Suppressor macrophage treated with lipopolysaccharide for 4 hours (primary cell): ENCODE results near the gene HAUS3.
A peak's percentile ranks its signal among the peaks of the same experiment; 100 is the strongest.
"Not testable (repeated sequence)": the region's sequence is repeated elsewhere in the genome, so short reads cannot be mapped to it uniquely, and the experiment has no call there.

ENCODE experiments used
- DNase-seq: peaks from one replicate; pipeline ENCODE4 v3.0.0-alpha.2; 2020

Gene HAUS3

GRCh38 chr4:2250357-2251072 is 8.6 kb upstream of the HAUS3 start:
- no peak for DNase-seq

- DNase-seq = no peak
These were observed 7.8 kb upstream of the HAUS3 start for GRCh38 chr4:2249526-2250356.

- no peak for DNase-seq
These were observed 6.9 kb upstream of the HAUS3 start for GRCh38 chr4:2248821-2249261.

- DNase-seq = no peak
These were observed 6.3 kb upstream of the HAUS3 start for GRCh38 chr4:2248044-2248780.

GRCh38 chr4:2247128-2248043 is 5.5 kb upstream of the HAUS3 start:
- DNase-seq = no peak

GRCh38 chr4:2246384-2247127 is 4.6 kb upstream of the HAUS3 start:
- DNase-seq = no peak

- DNase-seq = no peak
These were observed 3.9 kb upstream of the HAUS3 start for GRCh38 chr4:2245787-2246275.

- DNase-seq = peak; percentile 33
These were observed 3.3 kb upstream of the HAUS3 start for GRCh38 chr4:2245057-2245786.

GRCh38 chr4:2243681-2244380 is 1.9 kb upstream of the HAUS3 start:
- peak; percentile 85 for DNase-seq

- peak; percentile 24 for DNase-seq
These were observed 918 bp downstream of the HAUS3 start for GRCh38 chr4:2241003-2241402.

GRCh38 chr4:2236944-2237666 is 4.8 kb downstream of the HAUS3 start:
- no peak for DNase-seq

- no peak for DNase-seq
These were observed 10.8 kb downstream of the HAUS3 start for GRCh38 chr4:2231082-2231481.

GRCh38 chr4:2226261-2226660 is 15.7 kb downstream of the HAUS3 start:
- DNase-seq = no peak

- DNase-seq = no peak
These were observed 19.1 kb downstream of the HAUS3 start for GRCh38 chr4:2222838-2223237.

GRCh38 chr4:2221378-2221777 is 20.5 kb downstream of the HAUS3 start:
- not testable (repeated sequence) for DNase-seq

- DNase-seq = peak; percentile 73
These were observed 21.8 kb downstream of the HAUS3 start for GRCh38 chr4:2220016-2220630.

- DNase-seq = no peak
These were observed 22.6 kb downstream of the HAUS3 start for GRCh38 chr4:2219233-2219760.

GRCh38 chr4:2218436-2218835 is 23.5 kb downstream of the HAUS3 start:
- DNase-seq = no peak

GRCh38 chr4:2217726-2218125 is 24.2 kb downstream of the HAUS3 start:
- DNase-seq = no peak
